SK-N-MC (cell line): ENCODE results near the gene PACS1.

Experiments used
- EZH2 ChIP-seq: fragments of 200-600 bp; sonication (generic); IDR thresholded peaks from one replicate; pipeline ENCODE4 v1.6.1; 2017; ENCODE audit warnings: antibody characterized with exemption
- POLR2AphosphoS5 ChIP-seq: IDR thresholded peaks from 2 replicates; pipeline ENCODE4 v1.6.1; 2012; ENCODE audit warnings: mild to moderate bottlenecking, low read depth, low read length, borderline replicate concordance

- no peak for TF ChIP-seq EZH2
- TF ChIP-seq POLR2AphosphoS5: no peak
Observed at GRCh38 chr11:66289548-66290329, 219.7 kb downstream of the PACS1 start.
